ENCODE measurements around the gene GPR65.
A peak's percentile ranks its signal among the peaks of the same experiment; 100 is the strongest.

The GPR65 gene

DNA sequence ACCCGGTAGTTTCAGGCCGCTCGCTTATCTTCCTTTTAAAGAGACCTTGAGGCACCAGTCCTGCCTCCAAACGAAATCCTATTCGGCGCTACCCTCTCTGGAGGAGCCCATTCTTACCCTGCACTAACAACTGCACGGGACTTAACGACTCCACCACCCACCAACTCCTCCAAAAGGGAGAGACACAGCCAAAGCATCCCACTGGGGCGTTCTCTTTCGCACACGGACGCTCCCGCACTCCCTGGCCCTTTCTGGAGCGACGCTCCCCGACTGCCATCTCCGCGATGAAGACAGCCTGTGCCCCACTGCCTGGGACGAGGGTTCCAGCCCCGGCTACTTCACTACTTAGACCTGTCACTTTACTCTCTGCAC, 12.6 kb upstream of the GPR65 start:
- TF ChIP-seq, protein P1, sequence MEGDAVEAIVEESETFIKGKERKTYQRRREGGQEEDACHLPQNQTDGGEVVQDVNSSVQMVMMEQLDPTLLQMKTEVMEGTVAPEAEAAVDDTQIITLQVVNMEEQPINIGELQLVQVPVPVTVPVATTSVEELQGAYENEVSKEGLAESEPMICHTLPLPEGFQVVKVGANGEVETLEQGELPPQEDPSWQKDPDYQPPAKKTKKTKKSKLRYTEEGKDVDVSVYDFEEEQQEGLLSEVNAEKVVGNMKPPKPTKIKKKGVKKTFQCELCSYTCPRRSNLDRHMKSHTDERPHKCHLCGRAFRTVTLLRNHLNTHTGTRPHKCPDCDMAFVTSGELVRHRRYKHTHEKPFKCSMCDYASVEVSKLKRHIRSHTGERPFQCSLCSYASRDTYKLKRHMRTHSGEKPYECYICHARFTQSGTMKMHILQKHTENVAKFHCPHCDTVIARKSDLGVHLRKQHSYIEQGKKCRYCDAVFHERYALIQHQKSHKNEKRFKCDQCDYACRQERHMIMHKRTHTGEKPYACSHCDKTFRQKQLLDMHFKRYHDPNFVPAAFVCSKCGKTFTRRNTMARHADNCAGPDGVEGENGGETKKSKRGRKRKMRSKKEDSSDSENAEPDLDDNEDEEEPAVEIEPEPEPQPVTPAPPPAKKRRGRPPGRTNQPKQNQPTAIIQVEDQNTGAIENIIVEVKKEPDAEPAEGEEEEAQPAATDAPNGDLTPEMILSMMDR (IDR thresholded peaks at IDR 0.05; ENCODE audit: insufficient read depth, low read length): no peak
- TF ChIP-seq POLR2AphosphoS5 (IDR thresholded peaks at IDR 0.05; ENCODE audit: low read depth) (no peak), SPI1 (IDR thresholded peaks at IDR 0.05; ENCODE audit: borderline replicate concordance, low read depth) (no peak), GABPA (IDR thresholded peaks at IDR 0.05; ENCODE audit: low read depth) (no peak)
- TF ChIP-seq, protein P2, sequence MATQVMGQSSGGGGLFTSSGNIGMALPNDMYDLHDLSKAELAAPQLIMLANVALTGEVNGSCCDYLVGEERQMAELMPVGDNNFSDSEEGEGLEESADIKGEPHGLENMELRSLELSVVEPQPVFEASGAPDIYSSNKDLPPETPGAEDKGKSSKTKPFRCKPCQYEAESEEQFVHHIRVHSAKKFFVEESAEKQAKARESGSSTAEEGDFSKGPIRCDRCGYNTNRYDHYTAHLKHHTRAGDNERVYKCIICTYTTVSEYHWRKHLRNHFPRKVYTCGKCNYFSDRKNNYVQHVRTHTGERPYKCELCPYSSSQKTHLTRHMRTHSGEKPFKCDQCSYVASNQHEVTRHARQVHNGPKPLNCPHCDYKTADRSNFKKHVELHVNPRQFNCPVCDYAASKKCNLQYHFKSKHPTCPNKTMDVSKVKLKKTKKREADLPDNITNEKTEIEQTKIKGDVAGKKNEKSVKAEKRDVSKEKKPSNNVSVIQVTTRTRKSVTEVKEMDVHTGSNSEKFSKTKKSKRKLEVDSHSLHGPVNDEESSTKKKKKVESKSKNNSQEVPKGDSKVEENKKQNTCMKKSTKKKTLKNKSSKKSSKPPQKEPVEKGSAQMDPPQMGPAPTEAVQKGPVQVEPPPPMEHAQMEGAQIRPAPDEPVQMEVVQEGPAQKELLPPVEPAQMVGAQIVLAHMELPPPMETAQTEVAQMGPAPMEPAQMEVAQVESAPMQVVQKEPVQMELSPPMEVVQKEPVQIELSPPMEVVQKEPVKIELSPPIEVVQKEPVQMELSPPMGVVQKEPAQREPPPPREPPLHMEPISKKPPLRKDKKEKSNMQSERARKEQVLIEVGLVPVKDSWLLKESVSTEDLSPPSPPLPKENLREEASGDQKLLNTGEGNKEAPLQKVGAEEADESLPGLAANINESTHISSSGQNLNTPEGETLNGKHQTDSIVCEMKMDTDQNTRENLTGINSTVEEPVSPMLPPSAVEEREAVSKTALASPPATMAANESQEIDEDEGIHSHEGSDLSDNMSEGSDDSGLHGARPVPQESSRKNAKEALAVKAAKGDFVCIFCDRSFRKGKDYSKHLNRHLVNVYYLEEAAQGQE (IDR thresholded peaks at IDR 0.05; ENCODE audit: insufficient replicate concordance, low read depth): no peak
- H3K27me3 ChIP-seq (ENCODE audit: insufficient read depth, poor library complexity, severe bottlenecking): no peaks in the 10 kb centered on the region
- DNase-seq (ENCODE audit: low read depth in 1 of 2, low spot score in 1 of 2): no peak
- H3K4me3 ChIP-seq (replicated peaks; ENCODE audit: insufficient read depth, low read length): peak overlapping the region; percentile 41; the same call in 1 of the 2 replicates
- H3K27ac ChIP-seq (replicated peaks): peak overlapping the region; percentile 67

GRCh38 chr14:87992718-87993628, 12.0 kb upstream of the GPR65 start, which contains the start of gene GALC:
Gene GALC (minus strand): TSS chr14:87993182. CDS start chr14:87993164, 18 bp downstream.
- Histone ChIP-seq H3K27ac (replicated peaks) (peak within 1 kb of the TSS; percentile 67), H3K4me3 (replicated peaks; ENCODE audit: insufficient read depth, low read length) (peak within 1 kb of the TSS; percentile 41), H3K27me3 (ENCODE audit: insufficient read depth, poor library complexity, severe bottlenecking) (no peaks in the 10 kb centered on the region)
- peak in 1 of 2 experiments; percentile 84 for DNase-seq (ENCODE audit: low read depth in 1 of 2, low spot score in 1 of 2)
- no peak for TF ChIP-seq POLR2AphosphoS5 (IDR thresholded peaks at IDR 0.05; ENCODE audit: low read depth)
- TF ChIP-seq, protein P1 (IDR thresholded peaks at IDR 0.05; ENCODE audit: insufficient read depth, low read length): no peak
- TF ChIP-seq GABPA (IDR thresholded peaks at IDR 0.05; ENCODE audit: low read depth): no peak
- TF ChIP-seq SPI1 (IDR thresholded peaks at IDR 0.05; ENCODE audit: borderline replicate concordance, low read depth): no peak
- TF ChIP-seq, protein P2 (IDR thresholded peaks at IDR 0.05; ENCODE audit: insufficient replicate concordance, low read depth): no peak

GRCh38 chr14:87994974-87995373, 10.0 kb upstream of the GPR65 start:
- no peak overlapping the region for H3K4me3 ChIP-seq (replicated peaks; ENCODE audit: insufficient read depth, low read length)
- TF ChIP-seq SPI1 (IDR thresholded peaks at IDR 0.05; ENCODE audit: borderline replicate concordance, low read depth) (no peak), POLR2AphosphoS5 (IDR thresholded peaks at IDR 0.05; ENCODE audit: low read depth) (no peak), GABPA (IDR thresholded peaks at IDR 0.05; ENCODE audit: low read depth) (no peak)
- TF ChIP-seq, protein P2 (IDR thresholded peaks at IDR 0.05; ENCODE audit: insufficient replicate concordance, low read depth): no peak
- TF ChIP-seq, protein P1 (IDR thresholded peaks at IDR 0.05; ENCODE audit: insufficient read depth, low read length): no peak
- peak overlapping the region; percentile 68 for H3K27ac ChIP-seq (replicated peaks)
- H3K27me3 ChIP-seq (ENCODE audit: insufficient read depth, poor library complexity, severe bottlenecking): no peaks in the 10 kb centered on the region
- DNase-seq (ENCODE audit: low read depth in 1 of 2, low spot score in 1 of 2): peak in 1 of 2 experiments; percentile 34
